Osteoblast (primary cell): ENCODE results near the gene RFTN1. TPM values are rescaled to one million over a fixed set of nuclear protein-coding genes. Genes with fewer than 3 reads are reported as not detected.

Experiments used
- DNase-seq: peaks from one replicate; pipeline ENCODE4 v3.0.0; 2011; ENCODE audit warnings: low spot score, mixed read lengths; ENCODE audit not compliant: insufficient read length; ENCODE audit errors: missing footprints
- H2AFZ ChIP-seq: 2 replicates; pipeline ENCODE4 v1.6.0; 2011; ENCODE audit warnings: mild to moderate bottlenecking, low read length
- H3K27ac ChIP-seq: 2 replicates; pipeline ENCODE4 v1.5.1; 2011; ENCODE audit warnings: mild to moderate bottlenecking, low read depth, low read length, moderate library complexity
- H3K27me3 ChIP-seq: 2 replicates; pipeline ENCODE4 v1.6.0; 2012; ENCODE audit warnings: mild to moderate bottlenecking, control low read depth, inconsistent platforms, low read length, moderate library complexity; ENCODE audit not compliant: insufficient read depth
- H3K36me3 ChIP-seq: 2 replicates; pipeline ENCODE4 v1.5.1; 2011; ENCODE audit warnings: mild to moderate bottlenecking, low read length, control low read depth, moderate library complexity; ENCODE audit not compliant: insufficient read depth
- H3K4me1 ChIP-seq: 2 replicates; pipeline ENCODE4 v1.5.1; 2011; ENCODE audit warnings: mild to moderate bottlenecking, low read length, control low read depth, moderate library complexity; ENCODE audit not compliant: insufficient read depth
- H3K4me2 ChIP-seq: 2 replicates; pipeline ENCODE4 v1.6.0; 2011; ENCODE audit warnings: mild to moderate bottlenecking, low read length; ENCODE audit not compliant: insufficient read depth
- H3K4me3 ChIP-seq: fragments of 200-600 bp; sonication (generic); 3 replicates; pipeline ENCODE4 v1.5.1; 2012; ENCODE audit warnings: mild to moderate bottlenecking, low read length, inconsistent platforms; ENCODE audit not compliant: insufficient read depth
- H3K79me2 ChIP-seq: 2 replicates; pipeline ENCODE4 v1.6.0; 2012; ENCODE audit warnings: mild to moderate bottlenecking, low read length, control low read depth, inconsistent platforms; ENCODE audit not compliant: insufficient read depth
- H3K9me3 ChIP-seq: 2 replicates; pipeline ENCODE4 v1.5.1; 2011; ENCODE audit warnings: low read depth, low read length, control low read depth
- H4K20me1 ChIP-seq: 2 replicates; pipeline ENCODE4 v1.6.0; 2012; ENCODE audit warnings: mild to moderate bottlenecking, low read length, control low read depth; ENCODE audit not compliant: insufficient read depth
- CTCF ChIP-seq: IDR thresholded peaks from 2 replicates; pipeline ENCODE4 v1.5.1; 2011; ENCODE audit warnings: mild to moderate bottlenecking, low read depth, low read length, moderate library complexity; ENCODE audit errors: extremely low read depth
- total RNA-seq: library from RNA; depleted of rRNA; stranded (reverse); fragments of >200 nt; gene quantifications from 2 replicates; pipeline ENCODE4 v1.2.3, GENCODE V29; 2012

The RFTN1 gene
- total RNA-seq, 1 donor = 99.2 TPM

GRCh38 chr3:16346413-16347081 is 167.0 kb downstream of the RFTN1 start:
- Histone ChIP-seq H3K27me3 (no peaks in the 10 kb centered on the region), H3K4me3 (no peak overlapping the region), H2AFZ (no peak overlapping the region), H3K36me3 (peaks cover 11% of the 10 kb centered on the region), H3K27ac (no peak overlapping the region), H3K4me1 (peaks cover 23% of the 10 kb centered on the region), H3K9me3 (no peaks in the 10 kb centered on the region), H4K20me1 (no peaks in the 10 kb centered on the region), H3K4me2 (no peak overlapping the region), H3K79me2 (no peaks in the 10 kb centered on the region)
- no peak for TF ChIP-seq CTCF
- no peak for DNase-seq

GRCh38 chr3:16343101-16343500 is 170.4 kb downstream of the RFTN1 start:
- TF ChIP-seq CTCF = no peak
- Histone ChIP-seq H3K27ac (no peak overlapping the region), H3K36me3 (peaks cover 8% of the 10 kb centered on the region), H3K4me1 (peaks cover 15% of the 10 kb centered on the region), H4K20me1 (no peaks in the 10 kb centered on the region), H3K9me3 (no peaks in the 10 kb centered on the region), H3K4me2 (no peak overlapping the region), H3K27me3 (no peaks in the 10 kb centered on the region), H3K4me3 (no peak overlapping the region), H2AFZ (no peak overlapping the region), H3K79me2 (no peaks in the 10 kb centered on the region)
- no peak for DNase-seq

GRCh38 chr3:16338999-16339398 is 174.5 kb downstream of the RFTN1 start:
- peaks cover 5% of the 10 kb centered on the region for H3K79me2 ChIP-seq
- no peak for TF ChIP-seq CTCF
- H3K27me3 ChIP-seq = no peaks in the 10 kb centered on the region
- peak overlapping the region; percentile 30 for H3K4me2 ChIP-seq
- no peak overlapping the region for H3K4me3 ChIP-seq
- peak; percentile 84 for DNase-seq
- H3K27ac ChIP-seq = peak overlapping the region; percentile 49
- no peaks in the 10 kb centered on the region for H4K20me1 ChIP-seq
- peaks cover 15% of the 10 kb centered on the region for H3K4me1 ChIP-seq
- H2AFZ ChIP-seq = no peak overlapping the region
- no peaks in the 10 kb centered on the region for H3K9me3 ChIP-seq
- H3K36me3 ChIP-seq = peaks cover 11% of the 10 kb centered on the region

GRCh38 chr3:16337856-16338540 is 175.5 kb downstream of the RFTN1 start:
- Histone ChIP-seq H2AFZ (no peak overlapping the region), H3K79me2 (peaks cover 5% of the 10 kb centered on the region), H3K4me2 (no peak overlapping the region), H3K36me3 (peaks cover 11% of the 10 kb centered on the region), H3K9me3 (no peaks in the 10 kb centered on the region), H3K27ac (peak overlapping the region; percentile 49), H4K20me1 (no peaks in the 10 kb centered on the region), H3K27me3 (no peaks in the 10 kb centered on the region), H3K4me1 (peaks cover 17% of the 10 kb centered on the region), H3K4me3 (no peak overlapping the region)
- DNase-seq = no peak
- TF ChIP-seq CTCF = no peak
